GM19468 (cell line): Measurements from ENCODE around the gene SH3RF3.
A peak's percentile ranks its signal among the peaks of the same experiment; 100 is the strongest.

Source experiments
- ATAC-seq: cut with Tn5 transposase; IDR thresholded peaks from one replicate; pipeline ENCODE4 v1.9.1; 2021; ENCODE audit warnings: mild to moderate bottlenecking, moderate library complexity, moderate number of reproducible peaks; ENCODE audit not compliant: unreplicated experiment; ENCODE audit errors: extremely low read depth

SH3RF3 gene

DNA sequence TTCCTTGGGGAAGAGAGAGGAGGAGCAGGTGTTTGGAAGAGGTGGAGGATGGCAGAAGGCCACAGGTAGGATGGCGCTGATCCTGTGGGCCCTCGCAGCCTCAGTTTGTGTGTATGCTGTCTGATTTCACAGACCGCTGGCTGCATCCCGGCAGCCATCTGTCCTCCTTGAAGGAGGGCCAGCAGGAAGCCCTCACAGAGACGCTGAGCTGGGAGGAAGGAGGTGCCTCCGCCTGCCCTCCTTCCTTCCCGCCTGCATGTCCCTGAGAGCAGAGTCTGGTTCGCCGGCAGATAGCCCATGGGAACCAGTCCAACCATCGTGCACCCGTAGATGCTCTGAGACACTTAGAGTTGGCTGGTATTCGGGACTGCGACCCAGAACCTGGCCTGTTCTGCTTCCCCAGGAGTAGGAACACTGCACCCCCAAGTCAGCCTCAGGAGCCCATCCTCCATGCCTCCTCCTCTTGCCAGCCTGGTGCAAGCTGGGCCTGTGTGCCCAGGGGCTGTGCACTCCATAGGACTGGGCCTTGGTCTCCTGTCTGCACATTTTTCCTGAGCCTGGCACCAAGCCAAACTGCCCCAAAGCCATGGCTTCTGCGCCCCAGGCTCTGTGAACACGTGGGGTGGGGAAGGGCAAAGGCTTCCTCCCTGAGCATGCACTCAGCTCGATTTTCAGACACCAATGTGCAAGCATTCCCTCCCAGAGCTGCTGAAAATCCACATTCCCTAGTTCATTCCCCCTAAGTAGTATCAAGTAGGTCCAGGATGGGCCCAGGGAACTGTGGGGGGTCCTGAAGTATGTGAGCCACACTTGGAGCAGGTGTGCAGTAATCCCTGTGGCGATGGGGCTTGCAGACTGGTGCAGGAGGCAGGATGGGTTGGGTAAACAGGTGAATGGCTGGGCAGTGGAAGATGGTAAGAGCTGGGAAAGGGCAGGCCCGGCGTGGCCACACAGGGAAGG is 369.2 kb downstream of the SH3RF3 start:
- ATAC-seq = no peak

DNA sequence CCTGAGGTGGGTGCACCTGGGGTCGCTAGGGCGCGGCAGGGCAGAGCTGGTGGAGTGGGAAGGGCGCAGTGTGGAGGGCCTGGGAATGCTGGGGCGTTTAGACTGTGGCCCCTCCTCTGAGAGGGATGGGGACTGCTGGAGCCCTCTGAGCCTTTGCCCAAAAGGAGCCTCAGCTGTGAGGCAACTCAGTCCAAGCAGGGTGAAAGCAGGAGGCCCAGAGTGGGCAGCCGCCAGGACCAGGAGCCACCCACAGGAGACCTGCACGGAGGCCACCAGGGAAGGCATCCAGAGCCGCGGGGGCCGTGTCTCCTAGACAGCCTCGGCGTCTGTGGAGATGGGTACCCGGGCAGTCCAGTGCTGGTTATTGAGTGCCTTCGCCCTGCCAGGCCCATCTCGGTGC is 369.9 kb downstream of the SH3RF3 start:
- no peak for ATAC-seq

DNA sequence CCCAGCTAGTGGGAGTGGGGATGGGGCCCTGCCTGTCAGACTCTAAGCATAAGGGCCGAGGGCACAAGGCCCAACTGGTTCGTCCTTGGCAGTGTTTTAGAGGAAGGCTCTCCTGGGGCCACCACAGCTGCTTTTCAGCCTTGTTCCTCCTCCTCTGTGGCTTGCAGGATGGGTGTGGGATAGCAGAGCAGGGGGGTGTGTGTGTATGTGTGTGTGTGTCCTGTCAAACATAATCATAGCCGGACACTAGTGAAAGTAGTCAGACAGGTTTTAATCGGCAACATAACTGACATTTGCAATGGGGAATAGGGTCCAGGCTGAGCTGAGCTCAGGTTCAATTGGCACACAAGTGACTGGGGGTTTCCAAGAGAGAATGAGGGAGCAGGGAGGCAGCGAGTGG is 370.6 kb downstream of the SH3RF3 start:
- no peak for ATAC-seq

DNA sequence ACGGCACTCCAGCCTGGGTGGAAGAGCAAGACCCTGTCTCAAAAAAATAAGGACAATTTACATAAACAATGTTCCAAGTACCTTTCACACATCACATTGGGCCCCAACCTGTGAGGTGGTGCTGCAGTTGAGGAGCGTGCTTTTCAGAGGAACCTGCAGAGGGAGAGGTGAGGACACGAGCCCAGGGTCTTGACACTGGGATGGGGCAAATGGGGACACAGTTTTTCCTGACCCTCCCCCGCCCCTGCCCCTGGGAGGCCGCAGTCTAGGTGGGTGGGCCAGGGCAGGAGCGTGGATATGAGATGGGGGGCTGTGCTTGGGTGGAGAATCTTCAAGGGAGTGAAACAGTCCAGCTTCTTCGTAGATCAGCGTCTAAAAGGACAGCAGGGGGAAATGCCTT is 371.9 kb downstream of the SH3RF3 start:
- no peak for ATAC-seq

DNA sequence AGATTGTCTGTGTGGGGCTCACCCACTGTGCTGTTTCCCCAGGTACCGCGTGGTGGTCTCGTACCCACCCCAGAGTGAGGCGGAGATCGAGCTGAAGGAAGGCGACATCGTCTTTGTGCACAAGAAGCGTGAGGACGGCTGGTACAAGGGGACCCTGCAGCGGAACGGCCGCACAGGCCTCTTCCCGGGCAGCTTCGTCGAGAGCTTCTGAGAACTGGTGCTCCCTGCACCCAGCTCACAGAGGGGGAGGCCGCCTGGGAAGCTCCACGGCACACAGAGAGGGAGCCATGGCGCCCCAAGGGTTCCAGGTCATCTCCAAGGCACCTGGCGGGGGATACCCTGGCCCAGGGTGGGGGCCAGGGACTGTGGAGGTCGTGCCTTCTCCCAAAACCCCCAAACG is 372.5 kb downstream of the SH3RF3 start:
- ATAC-seq = no peak

DNA sequence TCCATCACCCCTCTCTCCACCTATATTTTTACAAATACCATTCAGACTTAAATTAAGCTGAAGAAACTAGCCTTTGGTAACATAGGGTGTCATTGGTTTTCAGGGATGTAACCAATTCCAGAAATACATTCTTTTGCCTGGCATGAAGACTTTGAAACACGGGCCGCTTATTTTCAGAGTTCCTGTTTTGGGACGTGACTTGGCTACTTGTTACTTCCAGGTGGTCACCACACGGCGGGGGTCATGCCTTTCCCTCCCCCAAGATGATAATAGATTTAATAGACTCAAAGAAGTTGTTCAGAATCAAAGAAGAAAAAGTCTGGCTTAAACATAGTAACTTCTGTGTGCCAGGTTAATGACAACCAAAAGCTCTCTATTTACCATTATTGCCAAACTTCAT is 374.2 kb downstream of the SH3RF3 start:
- no peak for ATAC-seq

DNA sequence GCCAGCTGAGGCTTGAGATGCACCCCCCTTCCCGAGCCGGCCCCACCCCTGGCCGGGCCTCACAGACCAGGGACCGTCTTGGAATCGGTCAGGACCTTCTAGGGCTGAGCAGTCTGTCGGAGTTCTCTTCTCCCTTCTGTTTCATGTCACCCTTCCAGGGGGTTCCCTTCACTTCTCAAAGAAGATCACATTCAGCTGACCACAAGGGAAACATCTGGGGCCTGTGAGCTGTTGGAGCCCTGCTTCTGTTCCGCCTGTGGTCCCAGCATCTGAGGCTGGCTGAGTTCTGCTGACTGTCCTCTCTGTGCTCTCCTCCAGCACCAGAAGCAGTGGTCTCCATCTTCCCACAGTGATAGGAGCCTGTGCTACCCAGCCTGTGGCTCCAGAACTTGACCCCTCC is 378.2 kb downstream of the SH3RF3 start:
- ATAC-seq = no peak

DNA sequence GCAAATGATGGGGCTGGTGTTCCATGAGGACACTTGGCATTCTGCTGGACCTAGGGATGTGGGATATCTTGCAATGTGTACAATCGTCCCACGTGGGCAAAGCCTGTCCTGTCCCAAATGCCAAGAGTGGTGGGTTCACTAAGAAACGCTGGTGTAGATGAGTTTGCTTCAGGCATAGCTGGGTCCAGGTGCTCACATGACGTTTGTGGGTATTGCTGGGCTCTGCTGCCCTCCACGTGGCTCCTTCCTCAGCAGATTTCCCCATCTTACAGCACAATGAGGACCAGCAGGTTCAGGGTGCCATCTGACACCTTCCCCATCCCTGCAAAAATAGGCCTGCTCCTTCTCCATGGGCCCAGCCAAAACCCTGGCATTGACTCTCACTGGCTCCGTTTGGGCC is 378.8 kb downstream of the SH3RF3 start:
- ATAC-seq = no peak

DNA sequence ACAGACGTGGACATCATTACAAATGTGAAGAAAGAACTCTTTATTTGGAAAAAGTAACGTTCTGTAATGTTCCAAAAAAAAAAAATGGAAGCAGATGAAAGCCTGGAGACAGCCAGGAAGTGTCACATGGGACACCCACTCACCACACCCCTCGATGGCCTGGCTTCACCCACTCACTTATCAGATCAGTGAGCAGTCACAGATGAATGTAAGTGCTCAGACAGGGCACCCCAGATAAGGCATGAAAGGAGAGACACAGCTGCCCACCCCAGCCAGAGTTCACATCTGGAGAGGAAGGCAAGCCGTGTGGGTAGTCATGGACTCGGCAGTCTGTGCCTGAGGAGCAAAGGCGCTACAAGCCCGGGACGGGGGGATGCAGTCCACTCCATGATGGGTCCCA is 379.6 kb downstream of the SH3RF3 start:
- no peak for ATAC-seq

DNA sequence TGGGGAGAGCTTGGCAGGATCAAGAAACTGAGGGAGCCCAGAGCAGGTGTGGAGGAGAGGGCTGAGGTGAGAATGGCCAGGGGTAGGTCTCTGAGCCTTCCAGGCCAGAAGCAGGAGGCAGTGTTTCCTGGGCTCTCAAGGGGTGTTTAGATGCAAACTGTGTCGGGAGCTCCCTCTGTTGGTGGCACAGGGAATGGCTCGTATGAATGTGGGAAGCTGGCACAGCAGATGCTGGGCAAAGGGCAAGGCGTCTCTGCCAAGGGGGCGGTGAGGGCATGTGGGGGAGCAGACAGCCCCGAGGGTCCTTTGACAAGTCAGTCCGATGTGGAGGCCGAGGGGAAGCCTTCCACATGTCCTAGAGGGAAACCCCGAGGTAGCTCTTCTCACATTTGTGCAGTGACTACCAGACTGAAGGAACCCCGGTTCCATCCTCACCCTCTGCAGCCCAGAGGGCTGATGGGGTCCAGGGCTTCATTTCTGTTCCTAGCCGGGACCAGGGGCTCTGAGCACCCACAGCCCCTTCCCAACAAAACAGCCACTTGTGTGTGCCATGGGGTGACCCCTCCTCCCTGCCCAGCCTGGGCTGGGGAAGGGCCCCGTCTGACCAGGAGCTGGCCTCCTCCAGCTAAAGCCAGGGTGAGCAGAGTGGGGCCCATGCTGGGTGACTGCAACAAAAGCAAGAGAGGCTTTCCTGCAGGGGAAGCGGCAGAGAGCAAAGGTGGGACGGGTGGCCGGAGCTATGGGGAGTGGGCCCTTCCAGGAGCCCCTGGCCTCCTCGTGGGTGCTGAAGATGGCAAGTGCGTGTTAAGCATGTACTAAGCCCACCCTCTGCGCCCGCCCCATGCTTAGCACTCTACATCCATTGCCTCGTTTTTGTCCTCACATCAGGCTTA is 381.4 kb downstream of the SH3RF3 start:
- ATAC-seq = no peak

DNA sequence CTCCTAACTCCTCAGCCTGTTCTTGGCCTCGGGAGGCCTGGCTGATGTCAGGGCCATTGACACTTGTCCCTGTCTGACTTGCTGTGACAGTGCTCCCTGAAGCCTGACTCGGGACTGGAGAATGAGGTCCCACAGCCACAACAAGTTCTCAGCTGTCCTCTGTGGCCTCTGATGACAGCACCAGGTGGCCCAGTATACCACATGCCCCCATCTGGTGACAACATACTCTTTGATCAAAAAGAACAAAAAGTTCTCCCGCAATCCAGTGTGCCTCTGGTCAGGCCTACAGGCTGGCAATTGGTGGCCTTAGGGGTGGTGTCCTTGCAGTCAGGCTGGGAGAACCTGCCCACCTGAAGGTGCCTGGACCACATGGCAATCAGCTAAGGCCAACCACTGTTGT is 382.2 kb downstream of the SH3RF3 start:
- no peak for ATAC-seq

DNA sequence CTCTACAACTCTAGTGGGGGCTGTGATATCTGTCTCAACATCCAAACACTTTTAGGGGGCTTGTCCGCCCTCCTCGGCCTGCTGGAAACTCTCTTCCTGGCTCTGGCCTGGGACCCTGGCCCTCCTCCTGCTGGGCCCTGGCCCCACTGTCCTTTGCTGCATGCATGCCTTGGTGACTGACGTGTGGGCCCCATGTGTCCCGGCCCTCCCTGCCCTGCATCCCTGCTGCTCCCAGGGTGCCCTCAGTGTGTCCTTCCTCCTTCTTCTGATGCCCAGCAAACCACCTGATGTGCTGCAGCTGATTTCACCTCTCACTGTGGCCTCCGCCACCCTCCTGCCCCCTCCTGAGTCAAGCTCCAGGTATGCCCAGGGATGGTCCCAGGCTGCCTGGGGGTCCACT is 383.1 kb downstream of the SH3RF3 start:
- no peak for ATAC-seq

DNA sequence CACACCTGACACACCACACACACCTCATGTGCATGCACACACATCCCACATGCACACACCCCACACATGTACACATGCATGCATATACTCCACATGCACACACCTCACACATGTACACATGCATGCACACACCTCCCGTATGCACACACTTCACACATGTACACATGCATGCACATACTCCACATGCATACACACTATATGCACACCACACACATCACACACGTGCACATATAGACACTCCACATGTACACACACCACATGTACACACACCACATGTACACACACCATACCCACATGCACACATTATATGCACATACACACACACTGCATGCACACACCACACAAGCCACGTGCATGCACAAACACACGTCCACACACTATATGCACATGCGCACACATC is 384.2 kb downstream of the SH3RF3 start:
- no peak for ATAC-seq

DNA sequence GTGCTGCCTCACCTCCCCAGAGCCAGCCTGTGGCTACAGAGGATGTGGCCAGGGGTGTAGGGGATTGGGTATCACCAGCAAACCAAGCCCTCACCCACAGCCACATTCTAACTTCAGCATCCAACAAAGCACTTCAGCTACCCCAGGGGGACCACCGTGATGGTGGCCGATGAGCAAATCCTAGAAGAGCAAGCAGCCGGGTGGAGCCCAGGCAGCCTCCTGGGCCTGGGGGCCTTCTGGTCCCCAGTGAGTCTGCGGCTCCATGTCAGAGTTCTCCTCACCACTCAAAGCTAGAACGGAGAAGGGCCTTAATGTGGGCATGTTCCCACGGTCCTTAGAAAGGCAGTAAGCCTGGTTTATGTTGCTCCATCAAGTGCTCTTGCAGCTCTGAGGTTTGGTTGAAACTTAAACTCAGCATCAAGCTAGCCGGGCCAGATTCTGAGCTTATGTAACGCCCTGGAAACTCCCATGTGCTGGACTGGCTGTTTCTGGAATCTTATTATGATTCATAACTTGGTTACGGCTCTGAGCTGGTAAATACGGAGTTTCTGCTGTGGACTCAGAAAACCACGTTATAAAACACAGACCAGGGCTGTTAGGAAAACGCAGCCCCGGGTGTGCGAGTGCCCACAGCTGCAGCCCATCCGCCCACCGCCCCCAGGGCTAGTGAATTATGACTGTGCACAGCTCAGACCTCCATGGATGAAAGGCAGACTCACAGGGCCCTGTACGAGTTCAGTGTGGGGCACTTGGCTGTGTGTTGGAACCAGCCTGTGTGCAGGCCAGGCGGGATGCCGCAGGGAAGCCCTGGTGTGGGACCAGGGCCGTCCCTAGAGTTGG is 385.0 kb downstream of the SH3RF3 start:
- peak; percentile 30 for ATAC-seq

DNA sequence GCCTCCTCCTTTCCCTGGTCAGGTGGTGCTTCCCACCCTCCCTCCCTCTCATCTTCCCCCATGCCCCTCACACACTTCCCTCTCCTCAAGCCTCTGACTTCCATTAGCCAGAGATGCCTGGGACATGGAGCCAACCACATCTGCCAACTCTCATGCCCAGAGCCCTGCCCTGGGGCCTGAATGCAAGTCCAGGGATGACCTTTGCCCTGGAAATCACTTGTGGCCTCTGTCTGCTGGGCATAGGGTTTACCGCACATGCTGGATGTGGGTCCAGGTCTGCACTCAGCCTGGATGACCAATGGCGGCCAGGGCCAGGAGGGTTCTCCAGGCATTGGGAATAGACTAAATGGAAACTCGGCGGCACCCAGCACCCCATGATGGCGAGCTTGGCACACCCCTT is 385.9 kb downstream of the SH3RF3 start:
- no peak for ATAC-seq

DNA sequence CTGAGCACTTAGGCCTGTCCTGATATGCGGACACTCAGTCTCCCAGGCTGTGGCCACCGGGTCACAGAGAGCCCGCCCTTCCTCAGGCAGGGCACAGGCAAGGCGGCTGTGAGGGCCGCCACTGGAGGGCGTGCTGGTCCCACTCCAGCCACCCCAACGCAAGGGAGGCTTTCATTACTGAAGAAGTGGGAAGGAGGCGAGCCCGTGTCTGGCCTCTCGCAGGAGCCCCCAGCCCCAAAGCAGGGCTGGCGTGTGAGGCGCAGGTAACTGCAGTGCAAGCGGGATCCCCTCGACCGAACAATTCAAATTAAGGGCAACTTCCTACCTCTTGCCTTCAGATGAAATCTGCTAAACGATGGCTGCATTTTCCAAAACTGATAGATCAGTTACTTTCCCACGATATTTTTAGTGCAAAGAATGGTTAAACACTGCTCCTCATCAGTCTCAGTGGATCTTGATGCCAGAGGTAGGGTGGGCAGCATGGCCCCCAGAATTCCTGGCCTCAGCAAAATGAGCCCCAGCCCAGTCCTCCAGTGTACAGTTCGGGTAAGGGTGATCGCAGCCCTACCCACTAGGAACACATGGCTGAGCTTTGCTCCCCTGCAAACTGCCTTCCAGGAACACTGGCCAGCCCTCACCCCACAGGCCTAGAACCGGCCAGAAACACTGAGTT is 387.6 kb downstream of the SH3RF3 start:
- no peak for ATAC-seq

DNA sequence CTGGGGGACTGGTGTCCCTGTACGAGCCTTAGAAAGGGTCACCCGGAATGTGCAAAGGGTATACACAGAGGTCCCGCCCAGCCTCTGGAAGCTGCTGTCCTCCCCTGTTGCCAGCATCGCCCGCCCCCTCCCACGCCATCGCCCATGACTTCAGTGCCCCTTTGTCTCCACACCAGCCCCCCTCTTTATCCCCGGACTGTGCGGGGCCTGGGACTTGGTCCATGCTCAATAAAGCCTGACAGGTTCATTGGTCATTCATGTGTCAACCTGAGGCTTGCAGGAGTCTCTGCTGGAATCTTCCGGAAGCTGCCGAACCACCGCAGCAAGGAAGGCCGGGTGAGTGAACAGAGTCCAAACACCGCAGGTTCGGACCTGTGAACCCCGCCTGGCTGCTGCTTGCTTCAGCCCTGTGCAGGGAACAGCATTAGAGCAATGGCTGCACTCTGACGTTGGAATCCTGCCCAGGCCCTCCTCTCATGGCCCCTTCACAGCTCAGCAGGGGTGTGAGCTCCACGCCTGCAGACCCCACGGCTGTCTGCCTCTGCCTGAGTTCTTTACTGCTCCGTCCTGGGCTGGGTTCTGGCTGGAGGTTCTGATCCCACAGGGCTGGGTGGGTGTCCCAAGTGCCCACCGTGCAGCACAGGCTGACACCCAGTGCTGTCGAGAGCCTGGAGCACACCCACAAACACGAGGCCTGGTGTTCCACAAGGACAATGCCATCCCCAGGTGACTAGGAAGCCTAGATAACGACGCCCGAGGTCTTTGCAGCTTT is 388.3 kb downstream of the SH3RF3 start:
- ATAC-seq = no peak

DNA sequence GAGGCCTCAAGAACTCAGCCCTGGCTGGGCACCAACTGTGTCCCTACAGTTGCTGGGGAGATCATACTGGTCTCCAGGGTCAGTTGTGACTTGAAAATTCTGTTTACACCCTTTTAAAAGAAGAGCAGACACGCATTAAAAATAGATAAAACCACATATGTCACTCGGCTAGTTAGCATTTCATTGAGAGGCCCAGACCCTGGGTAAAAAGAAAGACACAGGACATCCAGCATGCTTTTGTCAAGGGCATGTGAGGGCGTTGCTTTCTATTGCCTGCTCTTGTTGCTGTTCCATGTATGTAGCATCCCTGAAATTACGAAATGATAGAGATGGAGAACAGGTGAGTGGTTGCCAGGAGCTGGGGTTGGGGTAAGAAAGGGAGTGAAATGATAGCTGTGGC is 390.5 kb downstream of the SH3RF3 start:
- no peak for ATAC-seq
